Activated CD4-positive, alpha-beta T cell treated with anti-CD3 and anti-CD28 coated beads, Interleukin-2, amount 50 U/mL, for 4 hours (primary cell): ENCODE data around the gene YARS1.

Source experiments
- DNase-seq, 2 experiments: peaks; one replicate each; pipeline ENCODE4 v3.0.0-alpha.2; 2020

The YARS1 gene

DNA sequence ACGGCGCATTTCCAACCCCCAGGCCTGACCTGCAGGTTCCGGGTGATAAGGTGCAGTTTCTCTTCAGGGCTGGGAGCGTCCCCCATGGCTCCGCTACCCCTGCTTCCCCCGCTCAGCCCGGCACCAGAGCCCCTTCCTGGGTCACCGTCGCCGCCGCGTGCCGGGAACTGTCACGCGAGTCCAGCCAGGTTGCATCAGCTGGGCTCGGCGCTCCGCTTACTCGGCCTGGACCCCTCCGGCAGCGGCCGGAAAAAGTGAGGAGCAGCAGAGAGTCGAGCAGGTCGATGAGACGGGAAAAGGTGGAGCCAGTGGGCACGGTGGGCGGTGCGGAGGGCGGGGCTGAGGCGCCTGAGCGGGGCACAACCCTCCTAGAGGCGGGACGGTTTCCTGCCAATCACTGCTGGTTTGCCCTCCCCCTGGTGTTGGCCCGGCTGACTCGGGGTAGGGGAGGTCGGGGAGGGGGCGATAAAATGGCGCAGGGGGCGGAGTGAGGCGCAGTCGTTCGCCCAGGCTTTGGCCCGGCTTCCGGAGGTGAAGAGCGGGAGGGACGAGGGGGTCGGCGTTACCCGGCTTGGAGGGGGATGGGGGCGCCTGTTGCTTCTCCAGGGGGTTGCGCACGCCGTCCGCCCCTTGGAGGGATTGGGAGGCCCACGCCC lies at the start of gene YARS1, which contains the start of gene S100PBP:
Gene YARS1 (minus strand): TSS at position 200 of the 656 bp plus-strand sequence. CDS start 114 bp downstream, at position 86.
Gene S100PBP (plus strand): TSS at position 495 of the 656 bp plus-strand sequence. CDS start 8,447 bp downstream, outside the sequence.
- peak; percentile 100 for DNase-seq

DNA sequence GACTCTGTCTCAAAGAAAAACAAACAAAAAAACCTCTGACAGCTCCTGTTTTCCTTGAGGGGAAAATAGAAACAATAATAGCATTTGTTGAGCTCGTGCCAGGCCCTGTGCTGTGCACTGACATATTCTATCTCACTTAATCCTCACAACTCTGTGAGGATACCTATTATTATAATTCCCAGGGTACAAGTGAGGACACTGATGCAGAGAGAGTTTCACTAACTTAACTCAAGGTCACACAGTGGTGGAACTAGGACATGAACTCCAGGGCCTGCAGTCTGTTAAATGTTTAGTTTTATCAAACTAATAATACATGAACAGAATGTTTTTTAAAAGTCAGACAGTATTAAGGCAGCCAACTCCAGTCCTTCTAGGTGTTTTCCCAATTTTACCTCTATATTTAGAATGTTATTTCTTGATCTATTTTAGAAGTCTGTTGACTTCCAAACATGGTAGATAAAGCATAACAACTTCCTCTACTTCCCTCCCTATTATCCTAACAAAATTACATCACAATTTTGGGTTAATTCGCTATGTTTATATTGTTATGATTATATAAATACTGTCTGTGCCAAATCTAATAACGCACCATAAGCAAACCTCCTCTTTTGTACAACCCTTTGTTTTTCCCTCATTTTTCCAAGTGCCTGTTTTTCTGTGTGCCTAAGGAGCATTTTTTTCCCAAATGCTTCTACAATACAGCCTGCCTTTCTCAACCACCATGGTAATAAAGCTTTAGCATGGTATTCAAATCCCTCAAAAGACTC lies 48.7 kb upstream of the YARS1 start:
- DNase-seq, result no peak

DNA sequence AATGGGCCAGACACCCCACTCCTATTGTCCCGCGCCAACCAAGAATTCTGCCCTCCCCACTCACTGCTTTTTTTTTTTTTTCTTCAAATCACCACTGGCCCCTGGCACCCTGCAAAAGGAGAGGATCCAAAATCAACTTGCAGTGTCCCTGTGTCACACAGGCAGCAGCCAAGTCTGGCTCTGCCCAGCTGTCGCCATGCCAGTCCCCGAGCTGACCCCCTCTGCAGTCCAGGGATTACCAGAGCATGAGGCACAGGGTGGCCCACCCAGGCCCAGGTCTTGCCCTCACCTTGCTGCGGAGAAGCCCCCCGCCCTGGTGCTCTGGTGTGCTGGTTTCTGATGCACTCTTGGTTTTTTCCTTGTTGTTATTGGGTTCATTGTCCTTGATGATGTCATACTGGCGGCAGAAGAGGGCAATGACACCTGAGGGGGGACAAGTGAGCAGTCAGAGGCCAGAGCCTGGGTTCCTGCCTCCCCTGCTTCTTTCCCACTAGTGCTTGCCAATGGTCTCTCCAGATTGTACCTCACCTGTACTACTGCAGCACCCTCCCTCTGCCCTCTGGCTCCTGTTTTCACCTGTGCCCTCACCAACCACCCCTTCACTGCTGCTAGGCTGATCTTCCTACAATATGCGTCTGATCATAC lies 47.3 kb upstream of the YARS1 start:
- no peak for DNase-seq

DNA sequence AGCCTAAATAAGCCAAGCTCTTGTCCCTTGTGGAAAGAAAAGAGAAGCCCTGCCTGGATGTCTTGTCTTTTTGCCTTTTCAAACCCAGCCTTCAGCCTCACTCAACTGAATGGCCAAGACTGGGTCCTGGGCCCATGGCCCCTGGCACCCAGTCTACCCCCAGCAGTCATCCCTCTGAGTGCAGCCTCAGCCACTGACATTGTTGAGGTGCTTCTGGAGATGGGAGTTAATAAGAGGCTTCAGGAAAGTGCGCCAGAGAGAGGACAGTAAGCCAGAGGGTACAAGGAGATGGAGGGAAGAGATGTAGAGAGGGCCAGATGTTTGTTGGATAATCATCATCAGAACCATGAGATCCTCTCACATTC lies 46.7 kb upstream of the YARS1 start:
- no peak for DNase-seq

DNA sequence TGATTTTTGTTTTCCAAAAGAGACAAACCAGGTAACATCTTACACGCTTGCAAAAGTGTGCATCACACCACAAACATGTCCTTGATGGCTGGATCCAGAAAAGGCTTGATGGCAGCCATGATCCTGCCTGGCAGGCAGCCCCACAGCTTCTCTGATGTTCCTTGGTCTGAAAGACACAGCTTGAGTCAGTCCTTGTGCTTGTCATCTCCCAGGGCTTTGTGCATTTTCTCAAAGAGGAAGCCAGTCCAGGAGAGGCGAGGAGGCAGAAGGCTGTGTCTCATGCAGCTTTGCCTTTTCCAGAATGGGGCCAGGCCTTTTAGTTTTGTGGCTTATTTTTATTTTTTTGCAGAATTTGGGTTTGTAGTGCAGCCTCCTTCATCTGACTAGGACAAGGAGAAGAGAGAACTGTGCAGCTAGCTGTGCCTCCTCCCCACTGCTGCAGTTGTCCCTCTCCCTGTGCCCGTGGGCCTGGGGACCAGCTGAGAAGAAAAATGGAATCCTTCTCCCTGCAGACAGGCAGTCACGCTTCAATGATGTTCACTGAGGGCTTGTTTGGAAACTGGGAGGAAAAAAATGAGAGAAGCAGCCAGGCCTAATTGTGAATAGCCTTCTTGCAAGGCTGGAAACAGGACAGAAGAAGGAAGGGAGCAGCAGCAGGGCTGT lies 46.2 kb upstream of the YARS1 start:
- no peak for DNase-seq

DNA sequence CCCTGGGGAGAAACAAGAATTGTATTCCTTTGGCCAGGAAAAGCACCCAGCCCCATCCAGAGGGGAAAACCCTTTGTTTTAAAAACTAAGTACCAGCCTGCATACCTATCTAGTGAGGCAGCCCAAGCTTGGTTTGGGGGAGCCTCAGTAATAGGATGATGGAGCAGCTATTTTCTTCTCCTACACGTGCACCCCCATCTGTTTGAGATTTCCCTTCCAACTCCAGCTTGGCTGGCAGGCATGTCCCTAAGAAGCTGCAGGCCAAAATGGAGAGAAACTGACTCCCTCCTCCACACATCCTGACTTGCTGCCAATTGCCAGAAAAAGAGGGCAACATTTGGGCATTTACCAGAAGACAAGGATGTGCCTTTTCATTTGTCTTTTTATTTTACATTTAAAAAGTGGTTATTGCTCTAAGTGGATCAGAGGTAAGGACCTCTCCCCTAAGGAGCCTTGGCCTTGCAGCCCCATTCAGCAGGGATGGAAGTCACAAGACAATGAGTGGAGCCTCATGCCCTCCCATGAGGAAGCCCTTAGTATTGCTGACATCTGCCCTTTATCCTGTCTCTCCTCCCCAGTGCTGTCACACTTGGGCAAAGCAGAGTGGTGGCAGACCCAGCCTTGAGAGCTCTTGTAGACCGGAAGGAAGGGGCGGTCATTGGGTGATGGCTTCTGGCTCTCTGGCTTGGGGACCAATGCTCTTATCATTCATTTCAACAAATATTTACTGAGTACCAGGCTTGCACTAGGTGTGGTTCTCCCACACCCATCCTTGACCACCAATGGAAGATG lies 44.9 kb upstream of the YARS1 start:
- no peak for DNase-seq

DNA sequence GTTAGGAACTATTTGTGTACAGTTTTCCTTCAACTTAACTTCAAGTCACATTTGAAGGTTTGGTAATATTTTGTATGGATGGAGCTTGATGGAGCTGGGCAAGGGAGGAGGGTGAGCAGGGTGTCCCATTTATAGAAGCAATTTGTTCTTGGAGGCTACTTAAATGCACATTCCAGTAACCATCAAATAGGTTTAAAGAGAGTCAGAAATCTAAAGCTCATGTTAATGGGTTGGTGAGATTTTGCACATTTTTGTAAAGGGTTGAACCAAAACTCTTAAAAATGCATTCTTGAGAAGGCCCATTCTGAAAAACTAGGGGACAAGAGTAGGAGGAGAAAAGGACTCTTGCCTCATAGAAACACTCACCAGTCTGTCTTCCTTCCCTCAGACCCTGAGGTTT lies 43.4 kb upstream of the YARS1 start:
- no peak for DNase-seq

DNA sequence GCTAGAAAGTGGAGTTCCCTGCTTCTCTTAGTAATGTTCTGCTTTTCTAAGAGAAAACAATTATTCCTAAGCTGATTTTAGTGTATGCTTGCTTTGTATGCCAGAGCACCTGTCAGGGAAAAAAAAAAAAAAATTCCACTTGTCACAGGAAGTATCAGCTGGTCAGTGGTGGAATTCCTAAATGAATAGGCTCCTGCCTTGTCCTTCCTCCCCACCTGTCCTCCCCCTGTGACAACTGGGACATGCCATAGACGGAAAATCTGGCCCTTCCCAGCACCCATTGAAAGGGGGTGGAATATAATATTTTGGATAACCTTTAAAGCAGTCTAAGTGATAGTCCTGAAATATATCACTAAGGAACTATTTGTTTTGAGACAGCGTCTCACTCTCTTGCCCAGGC lies 42.8 kb upstream of the YARS1 start:
- no peak for DNase-seq

DNA sequence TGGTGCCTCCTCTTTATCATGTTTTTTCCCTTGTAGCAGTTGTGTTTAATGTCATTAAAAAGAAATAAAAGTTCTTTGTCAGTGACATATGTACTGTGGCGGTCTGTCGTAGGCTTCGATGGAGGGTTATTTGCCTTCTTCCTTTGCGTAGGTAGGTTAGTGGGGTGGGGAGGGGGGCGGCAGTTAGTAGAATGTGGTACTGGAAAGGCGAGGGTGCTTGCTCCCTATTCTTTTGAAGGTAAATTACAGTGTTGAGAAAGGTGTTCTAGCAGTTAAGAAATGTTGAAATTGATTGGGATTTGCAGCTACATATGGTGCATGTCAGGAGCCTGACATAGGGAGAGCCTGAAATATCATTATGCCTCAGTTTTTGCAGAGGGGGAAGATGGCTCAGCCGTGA lies 41.6 kb upstream of the YARS1 start:
- no peak for DNase-seq

DNA sequence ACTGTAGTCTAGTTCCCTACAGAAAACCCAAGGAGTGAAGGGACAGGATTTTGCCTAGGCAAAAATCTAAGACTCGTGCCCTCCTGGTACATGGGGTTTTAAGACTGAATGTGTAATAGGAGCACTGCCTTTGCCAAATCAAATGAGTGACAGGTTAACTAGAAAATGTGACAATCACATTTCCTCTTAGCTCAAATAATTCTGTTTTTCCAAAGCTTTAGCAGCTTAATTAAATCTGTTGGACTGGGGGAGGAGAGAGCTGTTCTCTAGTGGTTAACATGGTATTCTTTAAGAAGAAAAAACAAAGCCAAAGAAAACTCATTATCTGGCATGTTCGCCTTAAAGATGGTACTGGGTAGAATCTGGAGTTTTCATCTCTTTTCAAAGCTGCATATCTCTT lies 41.0 kb upstream of the YARS1 start:
- no peak for DNase-seq

DNA sequence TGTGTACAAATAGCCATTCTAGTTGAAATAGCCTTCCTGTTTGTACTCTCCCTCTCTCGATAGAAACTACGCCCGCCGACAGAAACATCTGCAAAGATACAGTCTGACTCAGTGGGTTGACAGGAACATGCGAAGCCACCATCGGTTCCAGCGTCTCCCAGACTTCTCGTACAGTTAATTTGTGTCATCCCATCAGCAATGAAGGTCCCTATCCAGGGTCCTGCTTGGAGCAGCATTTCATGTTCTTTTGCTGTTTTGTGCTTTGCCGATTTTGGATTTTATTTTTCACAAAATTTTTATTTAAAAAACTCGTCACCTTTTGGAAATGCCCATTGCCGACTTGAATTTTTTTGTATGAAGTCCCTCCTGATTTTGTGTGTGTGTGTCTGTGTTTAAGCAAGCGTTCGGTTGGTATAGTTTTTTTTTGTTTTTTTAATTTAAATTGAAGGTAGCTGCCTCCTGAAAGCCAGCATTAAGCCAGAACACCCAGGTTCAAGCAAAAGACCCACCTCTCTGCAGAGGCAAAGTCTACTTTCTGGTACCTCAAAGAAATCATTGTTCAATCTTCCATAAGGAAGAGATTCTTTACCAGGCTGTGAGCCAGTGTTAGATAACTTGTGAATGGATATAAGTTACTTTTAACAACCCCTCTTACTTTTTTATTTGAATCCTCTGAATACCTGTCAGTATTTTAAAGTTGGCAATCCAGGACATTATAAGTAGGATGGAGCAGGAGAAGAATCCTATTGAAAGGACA lies 38.9 kb upstream of the YARS1 start:
- no peak for DNase-seq

DNA sequence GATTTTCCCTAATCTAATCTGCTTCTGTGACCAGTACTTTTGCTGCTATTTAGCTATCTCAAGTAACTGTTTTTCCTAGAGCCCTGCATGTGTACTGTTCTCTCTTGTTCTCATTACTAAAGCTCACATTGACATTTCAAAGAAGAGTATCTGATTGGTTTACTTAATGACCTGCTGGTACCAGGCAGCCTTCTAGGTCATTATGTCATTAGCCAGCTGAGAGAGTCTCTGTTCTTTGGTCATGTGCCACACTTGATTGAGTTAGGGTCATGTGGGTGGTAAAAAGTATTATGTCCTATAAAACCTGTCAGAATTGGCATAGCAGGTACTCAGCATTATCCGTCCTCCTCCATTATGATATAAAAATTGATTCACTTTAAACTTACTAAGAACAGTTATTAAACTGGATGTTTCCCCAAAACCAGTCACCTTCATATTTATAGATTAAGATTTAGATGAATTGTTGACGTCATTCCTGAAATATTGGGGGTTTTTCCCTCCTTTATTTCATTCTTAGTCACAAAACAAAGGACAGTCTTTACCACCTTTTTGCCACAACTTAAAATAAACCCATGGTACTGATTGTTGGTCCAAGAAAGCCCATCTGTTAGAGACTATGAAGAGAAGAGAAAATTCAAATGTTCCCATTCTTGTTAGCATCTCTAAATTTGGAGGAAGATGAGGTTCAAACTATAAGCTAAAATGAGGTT lies 31.4 kb upstream of the YARS1 start:
- no peak for DNase-seq

DNA sequence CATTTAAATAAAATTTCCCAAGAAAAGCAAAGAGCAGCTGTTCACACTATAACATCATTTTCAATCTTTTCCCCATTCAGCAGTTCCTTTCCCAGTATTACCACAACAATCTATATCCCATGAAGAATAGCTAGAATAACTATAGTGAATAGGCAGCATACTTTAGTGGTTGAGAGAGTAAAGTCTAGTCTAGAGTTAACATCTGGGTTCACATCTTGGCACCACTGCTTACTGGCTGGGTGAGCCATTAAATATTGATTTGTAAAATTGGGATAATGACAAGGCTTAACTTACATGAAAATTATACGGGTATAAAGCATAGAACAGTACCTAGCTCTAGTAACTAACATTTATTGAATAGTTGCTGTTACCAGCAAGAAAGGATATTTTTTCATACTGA lies 14.7 kb upstream of the YARS1 start:
- DNase-seq, result no peak

DNA sequence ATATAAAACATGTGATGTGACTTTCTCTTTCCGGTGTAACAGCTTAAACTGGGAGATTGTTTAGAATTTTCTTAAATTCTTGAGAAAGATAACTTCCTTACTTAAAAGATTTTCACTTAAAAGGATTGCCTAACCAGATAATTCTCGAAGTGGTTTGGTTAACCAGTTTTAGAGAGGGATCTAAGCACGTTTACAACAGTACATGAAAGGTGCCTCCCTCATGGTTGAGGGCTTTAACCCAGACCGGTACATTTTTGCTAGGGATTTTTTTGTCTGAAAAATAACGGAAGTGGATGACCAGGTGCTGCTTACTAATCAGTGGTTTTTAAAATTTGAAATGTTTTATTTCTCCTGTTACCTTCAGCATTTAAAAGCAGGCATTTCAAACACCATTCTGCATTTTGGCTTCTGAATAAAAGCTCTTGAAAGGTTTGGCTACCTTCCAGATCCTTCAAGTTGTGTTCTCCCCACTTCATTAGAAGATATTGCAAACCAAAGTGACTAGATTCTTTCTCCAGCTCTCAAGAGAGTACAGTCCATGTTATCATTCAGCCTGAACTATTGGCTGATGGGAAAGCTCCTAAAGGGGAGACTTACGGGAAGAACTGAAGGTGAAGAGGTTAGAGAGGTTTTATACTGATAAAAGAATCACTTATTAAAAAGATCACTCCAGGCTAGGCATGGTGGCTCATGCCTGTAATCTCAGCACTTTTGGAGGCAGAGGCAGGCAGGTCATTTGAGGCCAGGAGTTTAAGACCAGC lies 13.1 kb upstream of the YARS1 start:
- no peak for DNase-seq

DNA sequence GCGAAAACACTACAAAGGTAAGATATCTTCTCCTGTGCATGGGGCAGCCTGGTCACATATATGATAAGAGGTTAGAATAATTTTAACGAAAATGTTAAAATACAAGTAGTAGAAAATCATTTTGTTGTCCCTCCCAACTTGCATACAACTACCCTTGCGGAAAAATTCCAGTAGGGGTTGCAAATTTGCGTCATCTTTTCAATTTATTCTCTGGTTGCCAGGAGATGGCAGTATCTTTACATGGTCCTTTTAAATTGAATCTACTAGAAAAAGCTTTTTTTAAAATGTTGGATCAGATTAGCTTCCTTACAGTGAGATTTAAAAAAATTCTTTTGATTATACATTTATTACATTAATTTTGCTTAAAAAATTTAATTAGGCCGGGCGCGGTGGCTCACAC lies 11.2 kb upstream of the YARS1 start:
- no peak for DNase-seq

DNA sequence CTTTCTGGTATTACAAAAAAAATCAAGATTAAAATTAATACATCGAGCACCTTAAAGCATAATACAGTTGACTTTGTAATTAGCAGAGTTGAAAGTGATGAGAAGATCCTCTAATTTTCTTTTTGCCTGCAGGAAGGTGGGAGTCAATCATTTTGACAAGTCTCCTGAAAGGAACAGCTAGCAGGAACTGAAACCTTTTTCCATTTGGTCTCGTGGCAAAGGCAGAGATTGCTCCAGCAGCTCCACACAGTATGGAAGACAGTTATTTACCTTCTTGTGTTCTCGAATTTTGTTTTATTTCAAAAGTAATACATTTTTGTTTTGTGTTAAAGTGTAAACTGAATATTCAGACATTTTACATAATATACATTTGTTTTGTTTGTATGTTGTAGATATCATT lies 8.0 kb upstream of the YARS1 start:
- DNase-seq, result no peak

DNA sequence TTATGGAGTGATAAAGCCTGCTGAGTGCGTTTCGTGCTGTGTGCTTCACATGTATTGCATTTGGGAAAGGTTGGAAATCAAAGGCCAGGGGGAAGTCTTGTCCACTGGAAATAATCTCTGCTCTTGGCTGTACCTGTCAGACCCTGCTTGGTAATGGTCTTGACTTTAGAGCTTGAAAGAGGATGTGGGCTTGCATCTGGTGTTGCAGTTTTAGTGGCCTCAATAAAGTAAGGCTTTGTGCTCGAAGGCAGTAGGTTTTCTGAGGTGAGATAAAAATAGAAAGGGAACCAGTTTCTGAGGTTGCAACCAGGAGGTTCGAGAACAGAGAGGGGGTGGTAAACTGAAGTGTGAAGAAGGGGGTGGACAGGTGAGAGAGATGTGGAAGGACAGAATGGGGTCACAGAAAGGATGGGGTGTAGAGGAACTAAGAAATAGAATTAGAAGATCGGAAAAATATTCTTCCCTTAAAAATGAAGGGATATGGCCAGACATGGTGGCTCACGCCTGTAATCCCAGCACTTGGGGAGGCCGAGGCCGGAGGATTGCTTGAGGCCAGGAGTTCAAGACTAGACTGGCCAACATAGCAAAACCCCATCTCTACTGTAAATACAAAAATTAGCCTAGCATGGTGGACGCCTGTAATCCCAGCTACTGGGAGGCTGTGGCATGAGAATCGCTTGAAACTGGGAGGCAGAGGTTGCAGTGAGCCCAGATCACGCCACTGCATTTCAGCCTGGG lies 1.8 kb upstream of the YARS1 start:
- DNase-seq, result no peak

DNA sequence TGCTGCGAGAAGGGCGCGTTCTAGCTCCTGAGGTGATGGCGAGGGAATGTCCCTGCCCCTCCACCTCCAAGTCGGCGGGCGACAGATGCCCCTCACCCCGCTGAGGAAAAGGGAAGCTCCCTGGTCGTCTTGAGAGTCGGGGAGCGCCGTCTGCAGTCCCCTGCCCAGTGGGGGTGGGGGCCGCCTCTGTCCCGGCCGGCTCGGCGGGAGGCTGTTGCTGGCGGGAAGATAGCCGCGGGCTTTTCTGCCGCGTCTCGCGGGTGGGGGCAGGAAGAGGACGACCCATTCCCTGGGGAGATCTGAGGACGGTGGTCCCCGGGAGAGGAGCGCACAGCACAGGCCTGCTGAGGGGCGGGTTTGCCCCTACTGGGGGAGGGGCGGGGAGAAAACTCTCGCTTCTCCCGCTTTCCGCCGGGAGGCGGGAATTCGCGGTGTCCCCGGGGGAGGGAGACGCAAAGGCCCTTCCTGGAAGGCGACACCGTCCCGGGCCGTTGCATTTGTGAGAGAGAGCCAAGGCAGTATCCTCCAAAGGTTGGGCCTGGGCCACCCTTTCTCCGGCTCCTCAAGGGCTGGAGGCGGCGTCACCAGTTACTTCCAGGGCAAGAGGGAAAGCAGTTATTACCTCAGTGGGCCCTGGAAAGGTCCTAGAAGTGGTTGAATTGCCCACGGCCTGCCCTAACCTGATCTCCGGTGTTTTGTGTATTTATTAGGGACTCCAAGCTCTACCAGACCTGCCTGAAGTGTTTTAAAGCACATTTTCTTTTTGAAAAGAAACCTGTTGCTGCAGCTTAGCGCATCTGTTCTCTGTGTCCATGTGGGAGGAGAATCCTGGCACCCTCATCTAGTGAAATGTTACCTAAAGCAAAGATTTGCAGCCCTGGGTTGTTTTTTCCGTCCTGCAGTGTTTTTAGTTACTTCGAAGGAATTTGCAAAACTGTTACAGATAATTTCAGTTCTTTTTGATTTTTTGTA lies 943 bp upstream of the YARS1 start:
- peak in 1 of 2 experiments; percentile 21 for DNase-seq
